ENCODE data around the gene LCMT1. TPM values are rescaled to one million over a fixed set of nuclear protein-coding genes. Genes with fewer than 3 reads are reported as not detected.

Gene LCMT1
- total RNA-seq, 1 experiment from 2014 or later: 67.1 TPM

- no peak overlapping the region for H3K27ac ChIP-seq
- no peak overlapping the region for H3K4me3 ChIP-seq
- no peaks in the 10 kb centered on the region for H3K27me3 ChIP-seq (ENCODE audit: insufficient read depth, low read depth)
- H4K20me1 ChIP-seq (ENCODE audit: insufficient read depth): no peaks in the 10 kb centered on the region
- H3K4me1 ChIP-seq (replicated peaks; ENCODE audit: insufficient read depth): no peaks in the 10 kb centered on the region
- H3K9me3 ChIP-seq (ENCODE audit: insufficient read depth, low read depth): no peaks in the 10 kb centered on the region
- intact Hi-C loops (cut with micrococcal nuclease; ENCODE audit: unreplicated experiment): no loop called here
- TF ChIP-seq EZH2 (IDR thresholded peaks at IDR 0.05; ENCODE audit: low read depth) (no peak), CTCF (conservative IDR thresholded peaks at IDR 0.05) (no peak)
- BruUV-seq (replicated peaks): no TSS peak
- ChIA-PET POLR2A (ENCODE audit: unreplicated experiment) (interaction anchor here (0.5 kb wide), 1 partner anchor 13 kb away, joined by 3 read pairs; no protein-coding TSS in a partner anchor), CTCF (interaction anchor here (0.6 kb wide), 1 partner anchor 857 kb away, joined by 19 read pairs; no protein-coding TSS in a partner anchor)
- DNase-seq: no peak
- H3K4me2 ChIP-seq: no peak overlapping the region
- H3K79me2 ChIP-seq (ENCODE audit: low read depth): no peaks in the 10 kb centered on the region
- no peaks in the 10 kb centered on the region for H3F3A ChIP-seq (ENCODE audit: insufficient read depth, low read depth)
- no peaks in the 10 kb centered on the region for H3K9me2 ChIP-seq (ENCODE audit: insufficient read depth)
- no peak overlapping the region for H2AFZ ChIP-seq
- H3K36me3 ChIP-seq (ENCODE audit: low read depth): 0 out of 2 replicates have a peak, but pooled peaks cover 7% of the 10 kb centered on the region
These were observed 62.7 kb downstream of the LCMT1 start for GRCh38 chr16:25174285-25174684.

GRCh38 chr16:25176136-25176535, 64.6 kb downstream of the LCMT1 start:
- CTCF ChIA-PET: no interaction called here

DNA sequence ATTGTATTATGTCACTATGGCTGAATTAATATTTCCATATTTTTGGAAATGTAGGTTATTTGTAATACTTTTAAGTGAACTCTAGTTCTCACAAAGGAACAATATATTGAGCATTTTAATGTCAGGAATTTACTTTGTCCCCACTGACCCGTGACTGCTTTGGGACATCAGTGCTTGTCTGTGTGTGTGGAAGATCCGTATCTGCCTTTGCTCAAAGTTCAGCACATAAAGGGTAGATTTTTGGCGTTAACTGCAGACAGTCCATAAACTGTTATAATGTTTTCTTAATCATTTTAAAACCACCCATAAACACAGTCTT, 65.9 kb downstream of the LCMT1 start:
- no peaks in the 10 kb centered on the region for H3K4me1 ChIP-seq (replicated peaks; ENCODE audit: insufficient read depth)
- intact Hi-C loops (cut with micrococcal nuclease; ENCODE audit: unreplicated experiment): no loop called here
- H3F3A ChIP-seq (ENCODE audit: insufficient read depth, low read depth): no peaks in the 10 kb centered on the region
- H3K27me3 ChIP-seq (ENCODE audit: insufficient read depth, low read depth): no peaks in the 10 kb centered on the region
- TF ChIP-seq CTCF (conservative IDR thresholded peaks at IDR 0.05) (no peak), EZH2 (IDR thresholded peaks at IDR 0.05; ENCODE audit: low read depth) (no peak)
- H2AFZ ChIP-seq: no peak overlapping the region
- no peak overlapping the region for H3K4me3 ChIP-seq
- POLR2A ChIA-PET (ENCODE audit: unreplicated experiment): no interaction called here
- DNase-seq: no peak
- no peaks in the 10 kb centered on the region for H3K9me3 ChIP-seq (ENCODE audit: insufficient read depth, low read depth)
- no peaks in the 10 kb centered on the region for H3K9me2 ChIP-seq (ENCODE audit: insufficient read depth)
- no peaks in the 10 kb centered on the region for H3K79me2 ChIP-seq (ENCODE audit: low read depth)
- H3K27ac ChIP-seq: no peak overlapping the region
- CTCF ChIA-PET: no interaction called here
- BruUV-seq (replicated peaks): no TSS peak
- H4K20me1 ChIP-seq (ENCODE audit: insufficient read depth): no peaks in the 10 kb centered on the region
- H3K36me3 ChIP-seq (ENCODE audit: low read depth): no peaks in the 10 kb centered on the region
- no peak overlapping the region for H3K4me2 ChIP-seq

More at GRCh38 chr16:25176136-25176535, 64.6 kb downstream of the LCMT1 start:
- Histone ChIP-seq H3K9me2 (ENCODE audit: insufficient read depth) (no peaks in the 10 kb centered on the region), H3K79me2 (ENCODE audit: low read depth) (no peaks in the 10 kb centered on the region), H2AFZ (no peak overlapping the region), H3K4me2 (no peak overlapping the region), H3F3A (ENCODE audit: insufficient read depth, low read depth) (no peaks in the 10 kb centered on the region), H3K27ac (no peak overlapping the region), H3K4me1 (replicated peaks; ENCODE audit: insufficient read depth) (no peaks in the 10 kb centered on the region), H3K36me3 (ENCODE audit: low read depth) (no peaks in the 10 kb centered on the region), H3K27me3 (ENCODE audit: insufficient read depth, low read depth) (no peaks in the 10 kb centered on the region), H3K4me3 (no peak overlapping the region), H3K9me3 (ENCODE audit: insufficient read depth, low read depth) (no peaks in the 10 kb centered on the region), H4K20me1 (ENCODE audit: insufficient read depth) (no peaks in the 10 kb centered on the region)
- intact Hi-C loops (cut with micrococcal nuclease; ENCODE audit: unreplicated experiment): no loop called here
- POLR2A ChIA-PET (ENCODE audit: unreplicated experiment): no interaction called here
- DNase-seq: no peak
- BruUV-seq (replicated peaks): no TSS peak
- TF ChIP-seq CTCF (conservative IDR thresholded peaks at IDR 0.05): no peak
- no peak for TF ChIP-seq EZH2 (IDR thresholded peaks at IDR 0.05; ENCODE audit: low read depth)

Data from PC-9 (cell line).